T-helper 1 cell treated with Interleukin-12 subunit alpha and Interleukin-12 subunit beta and Interleukin-4 antibody, amounts not matched to agents 30 ng/mL and 1 ng/mL, for 36 hours (primary cell): ENCODE measurements around the gene TEX22. TPM values are rescaled to one million over a fixed set of nuclear protein-coding genes. Genes with fewer than 3 reads are reported as not detected.

Experiments used
- intact Hi-C: fragments of 100-400 bp; cut with micrococcal nuclease; formaldehyde crosslinking; loops from one replicate; pipeline ENCODE4 v1.15.1; 2024
- total RNA-seq: library from RNA; stranded (reverse); gene quantifications from 2 replicates; pipeline ENCODE4 v1.2.3, GENCODE V29; 2022

The TEX22 gene
- total RNA-seq, 1 donor from 2014 or later: 4.3 TPM

GRCh38 chr14:105398726-105399465 is 558 bp downstream of the TEX22 start:
- intact Hi-C loops: loop anchor here (1.0 kb wide), 3 partner anchors 16 to 92 kb away; partner anchors contain the start of gene TEDC1

- intact Hi-C loops: no loop called here
Measured at GRCh38 chr14:105399466-105399775, 1.1 kb downstream of the TEX22 start.

GRCh38 chr14:105400016-105400415 is 1.7 kb downstream of the TEX22 start:
- intact Hi-C loops: no loop called here

GRCh38 chr14:105401699-105402098 is 3.4 kb downstream of the TEX22 start:
- intact Hi-C loops: no loop called here

- intact Hi-C loops: no loop called here
Measured at GRCh38 chr14:105408592-105408991, 10.3 kb downstream of the TEX22 start.

GRCh38 chr14:105409364-105409763 is 11.0 kb downstream of the TEX22 start:
- intact Hi-C loops: no loop called here

GRCh38 chr14:105410642-105411016 is 12.3 kb downstream of the TEX22 start:
- intact Hi-C loops: no loop called here

- intact Hi-C loops: no loop called here
Measured at GRCh38 chr14:105411017-105411941, 12.9 kb downstream of the TEX22 start.

GRCh38 chr14:105411985-105412770 is 13.8 kb downstream of the TEX22 start:
- intact Hi-C loops: no loop called here

- intact Hi-C loops: no loop called here
Measured at GRCh38 chr14:105412771-105413543, 14.6 kb downstream of the TEX22 start.

- intact Hi-C loops: no loop called here
Measured at GRCh38 chr14:105413544-105413886, 15.2 kb downstream of the TEX22 start.

GRCh38 chr14:105414456-105415371 is 16.4 kb downstream of the TEX22 start:
- intact Hi-C loops: loop anchor here (1.0 to 2.0 kb wide), 4 partner anchors 16 to 77 kb away; partner anchors contain the start of genes CRIP2, TEDC1 and TEX22

GRCh38 chr14:105415481-105416428 is 17.4 kb downstream of the TEX22 start:
- intact Hi-C loops: loop anchor here (1.0 to 2.0 kb wide), 4 partner anchors 17 to 76 kb away; partner anchors contain the start of genes CRIP2, TEDC1 and TEX22

GRCh38 chr14:105416671-105417070 is 18.3 kb downstream of the TEX22 start:
- intact Hi-C loops: no loop called here

GRCh38 chr14:105417690-105418121 is 19.4 kb downstream of the TEX22 start:
- intact Hi-C loops: no loop called here

- intact Hi-C loops: loop anchor here (1.0 kb wide), 1 partner anchor 30 kb away; no protein-coding TSS in a partner anchor
Measured at GRCh38 chr14:105418269-105419194, 20.2 kb downstream of the TEX22 start.
